Calu3 (cell line): ENCODE results near the gene PRKAG2. TPM values are rescaled to one million over a fixed set of nuclear protein-coding genes. Genes with fewer than 3 reads are reported as not detected.

Experiments used
- BruUV-seq: library from RNA; stranded (reverse); fragments of 400-500 nt; replicated peaks from 2 replicates; lab custom pipeline; 2021; lab: Mats Ljungman, UMichigan
- CTCF ChIA-PET: fragments of 300-600 bp; sonication (Branson Sonifier 250); formaldehyde crosslinking; loops from one replicate; lab custom pipeline; 2022; ENCODE audit warnings: antibody characterized with exemption; lab: Charles Lee
- DNase-seq: peaks from one replicate; pipeline ENCODE4 v3.0.0; 2022
- H3K27ac Mint-ChIP-seq: one replicate; pipeline ENCODE4 v1.8.0; 2022; ENCODE audit warnings: mixed read lengths; ENCODE audit not compliant: unreplicated experiment
- H3K27me3 Mint-ChIP-seq: one replicate; pipeline ENCODE4 v1.8.0; 2022; ENCODE audit warnings: mixed read lengths; ENCODE audit not compliant: unreplicated experiment
- H3K36me3 Mint-ChIP-seq: one replicate; pipeline ENCODE4 v1.8.0; 2022; ENCODE audit warnings: mild to moderate bottlenecking, moderate library complexity, mixed read lengths; ENCODE audit not compliant: insufficient read depth, unreplicated experiment
- H3K4me1 Mint-ChIP-seq: one replicate; pipeline ENCODE4 v1.8.0; 2022; ENCODE audit warnings: mild to moderate bottlenecking, low read depth, mixed read lengths; ENCODE audit not compliant: unreplicated experiment
- H3K4me3 Mint-ChIP-seq: one replicate; pipeline ENCODE4 v1.8.0; 2022; ENCODE audit warnings: mild to moderate bottlenecking, low read depth, moderate library complexity, mixed read lengths; ENCODE audit not compliant: unreplicated experiment
- H3K9me3 Mint-ChIP-seq: one replicate; pipeline ENCODE4 v1.8.0; 2022; ENCODE audit warnings: low read depth, mixed read lengths; ENCODE audit not compliant: unreplicated experiment
- intact Hi-C: fragments of 100-400 bp; cut with micrococcal nuclease; formaldehyde crosslinking; loops from one replicate; pipeline ENCODE4 v1.10.0; 2022; ENCODE audit not compliant: unreplicated experiment
- total RNA-seq: library from RNA; stranded (reverse); gene quantifications from 2 replicates; pipeline ENCODE4 v1.2.3, GENCODE V29; 2022
- TF ChIP-seq, protein P1 (sequence below): fragments of 200-600 bp; IDR thresholded peaks from one replicate; pipeline ENCODE4 v1.8.0; 2022; ENCODE audit warnings: antibody characterized with exemption; ENCODE audit not compliant: unreplicated experiment

PRKAG2 gene
- total RNA-seq, 1 experiment from 2014 or later, result 22.4 TPM

DNA sequence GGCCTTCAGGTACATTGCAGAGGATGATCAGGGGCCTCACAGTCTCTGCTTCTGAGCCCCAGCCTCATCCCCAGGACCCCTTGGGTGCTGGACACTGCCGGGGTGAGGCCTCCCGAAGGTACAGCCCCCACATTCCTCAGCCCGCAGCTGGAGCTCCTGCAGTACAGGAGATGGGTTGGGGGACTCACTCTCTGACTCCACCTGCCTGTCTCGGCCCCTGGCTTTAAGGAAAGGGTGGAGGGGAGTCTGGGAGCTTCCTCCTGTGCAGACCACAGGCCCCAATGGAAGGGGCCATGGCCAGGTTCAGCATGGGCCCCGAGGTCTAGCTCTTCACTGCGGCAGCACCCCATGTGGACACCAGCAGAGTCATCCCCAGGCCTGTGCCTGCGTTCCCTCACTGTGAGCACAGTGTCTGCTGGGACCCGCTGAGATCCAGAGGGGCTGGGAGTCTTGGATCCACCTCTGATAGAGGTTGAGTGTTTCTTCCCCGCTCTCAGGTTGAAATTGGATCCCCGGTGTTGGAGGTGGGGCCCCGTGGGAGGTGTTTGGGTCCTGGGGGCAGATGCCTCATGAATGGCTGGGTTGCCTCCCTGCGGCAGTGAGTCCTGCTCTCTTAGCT is 99.9 kb downstream of the PRKAG2 start:
- TF ChIP-seq, protein P1, sequence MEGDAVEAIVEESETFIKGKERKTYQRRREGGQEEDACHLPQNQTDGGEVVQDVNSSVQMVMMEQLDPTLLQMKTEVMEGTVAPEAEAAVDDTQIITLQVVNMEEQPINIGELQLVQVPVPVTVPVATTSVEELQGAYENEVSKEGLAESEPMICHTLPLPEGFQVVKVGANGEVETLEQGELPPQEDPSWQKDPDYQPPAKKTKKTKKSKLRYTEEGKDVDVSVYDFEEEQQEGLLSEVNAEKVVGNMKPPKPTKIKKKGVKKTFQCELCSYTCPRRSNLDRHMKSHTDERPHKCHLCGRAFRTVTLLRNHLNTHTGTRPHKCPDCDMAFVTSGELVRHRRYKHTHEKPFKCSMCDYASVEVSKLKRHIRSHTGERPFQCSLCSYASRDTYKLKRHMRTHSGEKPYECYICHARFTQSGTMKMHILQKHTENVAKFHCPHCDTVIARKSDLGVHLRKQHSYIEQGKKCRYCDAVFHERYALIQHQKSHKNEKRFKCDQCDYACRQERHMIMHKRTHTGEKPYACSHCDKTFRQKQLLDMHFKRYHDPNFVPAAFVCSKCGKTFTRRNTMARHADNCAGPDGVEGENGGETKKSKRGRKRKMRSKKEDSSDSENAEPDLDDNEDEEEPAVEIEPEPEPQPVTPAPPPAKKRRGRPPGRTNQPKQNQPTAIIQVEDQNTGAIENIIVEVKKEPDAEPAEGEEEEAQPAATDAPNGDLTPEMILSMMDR, result no peak
- intact Hi-C loops, result no loop called here
- CTCF ChIA-PET, result no interaction called here

DNA sequence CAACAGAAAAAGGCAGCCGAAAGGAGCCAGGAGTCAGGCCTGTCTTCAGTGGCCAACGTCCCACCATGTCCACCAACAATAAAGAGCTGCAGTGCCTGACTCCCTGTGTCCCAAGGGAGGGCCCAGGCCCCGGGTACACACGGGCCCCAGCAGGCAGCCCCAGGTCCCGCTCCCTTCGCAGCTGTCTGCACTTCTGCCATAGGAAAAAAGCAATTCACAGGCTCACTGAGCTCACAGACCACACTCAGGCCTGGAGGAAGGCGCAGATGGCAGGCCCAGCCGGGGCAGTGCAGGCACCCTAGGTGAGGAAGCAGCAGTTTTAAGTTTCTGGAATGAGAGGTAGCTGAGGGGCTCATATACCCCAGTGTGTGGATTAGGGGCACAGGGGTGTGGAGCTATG is 100.5 kb downstream of the PRKAG2 start:
- H3K27me3 Mint-ChIP-seq, result peaks cover 71% of the 10 kb centered on the region
- TF ChIP-seq, protein P1, result no peak
- no peaks in the 10 kb centered on the region for H3K36me3 Mint-ChIP-seq
- intact Hi-C loops, result no loop called here
- BruUV-seq, result no TSS peak
- H3K4me1 Mint-ChIP-seq, result no peaks in the 10 kb centered on the region
- DNase-seq, result no peak
- no peaks in the 10 kb centered on the region for H3K9me3 Mint-ChIP-seq
- no peak overlapping the region for H3K4me3 Mint-ChIP-seq
- CTCF ChIA-PET, result no interaction called here
- H3K27ac Mint-ChIP-seq, result no peak overlapping the region

More for the DNA sequence above, 99.9 kb downstream of the PRKAG2 start:
- Mint-ChIP-seq H3K36me3 (no peaks in the 10 kb centered on the region), H3K9me3 (no peaks in the 10 kb centered on the region), H3K4me3 (no peak overlapping the region), H3K27ac (no peak overlapping the region), H3K4me1 (no peaks in the 10 kb centered on the region), H3K27me3 (peaks cover 68% of the 10 kb centered on the region)
- no TSS peak for BruUV-seq
- DNase-seq, result no peak

DNA sequence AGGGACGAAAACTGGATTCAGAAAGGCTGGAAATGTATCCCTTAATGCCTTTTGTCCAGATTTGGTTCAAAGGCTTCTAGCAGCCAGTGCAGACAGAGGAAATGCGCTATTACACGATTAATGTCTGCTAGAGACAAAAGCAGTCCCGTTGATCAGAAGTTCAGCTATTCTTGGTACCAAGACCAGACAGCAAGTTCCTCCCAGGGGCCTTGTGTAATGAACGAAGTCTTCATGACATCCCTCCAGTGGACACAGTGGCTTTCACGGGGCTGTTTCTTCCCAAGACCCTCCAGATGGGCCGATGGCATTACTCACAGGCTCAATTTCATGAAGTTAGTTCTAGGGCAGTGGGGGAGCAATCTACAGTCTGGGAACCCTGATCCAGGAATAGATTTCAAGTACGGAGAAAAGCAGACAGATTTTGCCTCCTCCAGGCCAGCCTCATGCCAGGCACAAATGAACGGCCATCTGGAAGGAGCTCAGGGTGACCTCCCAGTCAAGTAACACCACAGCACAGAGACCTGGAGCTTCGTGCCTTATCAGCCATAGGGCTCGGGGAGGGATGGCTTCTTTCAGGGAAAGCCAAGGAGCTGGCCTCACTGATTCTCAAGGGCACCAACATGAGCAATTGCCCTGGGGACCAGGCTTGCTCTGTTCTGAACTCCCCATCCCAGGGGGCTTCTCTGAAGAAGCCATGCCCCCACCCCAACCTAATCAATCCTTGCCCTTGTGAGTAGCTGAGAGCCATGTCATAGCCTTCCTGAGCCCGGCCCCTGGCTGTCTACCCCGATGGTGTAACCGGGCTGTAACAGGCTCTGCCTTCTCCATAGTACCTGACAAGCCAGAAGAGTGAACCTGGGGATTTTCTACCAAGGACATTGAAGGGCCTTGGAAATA is 101.1 kb downstream of the PRKAG2 start:
- intact Hi-C loops, result no loop called here
- Mint-ChIP-seq H3K4me3 (no peak overlapping the region), H3K27me3 (peaks cover 71% of the 10 kb centered on the region), H3K36me3 (no peaks in the 10 kb centered on the region), H3K27ac (no peak overlapping the region), H3K4me1 (no peaks in the 10 kb centered on the region), H3K9me3 (no peaks in the 10 kb centered on the region)
- BruUV-seq, result no TSS peak
- no peak for DNase-seq
- CTCF ChIA-PET, result no interaction called here
- TF ChIP-seq, protein P1, result no peak

DNA sequence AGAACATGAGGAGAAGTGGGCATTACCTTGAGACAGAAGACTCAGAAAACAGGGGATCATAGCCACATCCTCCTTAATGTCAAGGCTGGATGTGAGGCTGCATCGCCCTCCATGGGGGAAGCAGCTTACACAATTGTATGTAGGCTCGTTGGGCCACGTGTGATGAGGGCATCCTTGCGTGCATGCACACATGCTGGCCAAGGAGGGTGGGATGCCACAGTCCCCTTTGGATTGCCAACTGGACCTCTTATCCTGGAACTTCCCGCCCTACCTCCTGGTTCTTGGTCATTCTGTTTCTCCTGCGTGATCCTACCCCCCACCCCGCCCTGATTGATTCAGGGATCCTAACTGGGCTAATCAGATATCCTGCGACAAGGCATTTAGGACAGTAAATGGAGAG is 102.0 kb downstream of the PRKAG2 start:
- Mint-ChIP-seq H3K4me1 (no peaks in the 10 kb centered on the region), H3K27ac (no peak overlapping the region), H3K36me3 (no peaks in the 10 kb centered on the region), H3K27me3 (peaks cover 71% of the 10 kb centered on the region), H3K9me3 (no peaks in the 10 kb centered on the region), H3K4me3 (no peak overlapping the region)
- CTCF ChIA-PET, result no interaction called here
- no peak for DNase-seq
- intact Hi-C loops, result no loop called here
- no TSS peak for BruUV-seq
- TF ChIP-seq, protein P1, result no peak
